ENCODE results near the gene SIK1.
"Not testable (repeated sequence)": the region's sequence is repeated elsewhere in the genome, so short reads cannot be mapped to it uniquely, and the experiment has no call there.

Gene SIK1

GRCh38 chr21:43426404-43427241 is at the start of gene SIK1:
SIK1 (minus strand) TSS chr21:43427131; CDS start chr21:43426178, 953 bp downstream.
- DNase-seq = not testable (repeated sequence)

GRCh38 chr21:43471597-43472242 is 44.8 kb upstream of the SIK1 start:
- not testable (repeated sequence) for DNase-seq

DNA sequence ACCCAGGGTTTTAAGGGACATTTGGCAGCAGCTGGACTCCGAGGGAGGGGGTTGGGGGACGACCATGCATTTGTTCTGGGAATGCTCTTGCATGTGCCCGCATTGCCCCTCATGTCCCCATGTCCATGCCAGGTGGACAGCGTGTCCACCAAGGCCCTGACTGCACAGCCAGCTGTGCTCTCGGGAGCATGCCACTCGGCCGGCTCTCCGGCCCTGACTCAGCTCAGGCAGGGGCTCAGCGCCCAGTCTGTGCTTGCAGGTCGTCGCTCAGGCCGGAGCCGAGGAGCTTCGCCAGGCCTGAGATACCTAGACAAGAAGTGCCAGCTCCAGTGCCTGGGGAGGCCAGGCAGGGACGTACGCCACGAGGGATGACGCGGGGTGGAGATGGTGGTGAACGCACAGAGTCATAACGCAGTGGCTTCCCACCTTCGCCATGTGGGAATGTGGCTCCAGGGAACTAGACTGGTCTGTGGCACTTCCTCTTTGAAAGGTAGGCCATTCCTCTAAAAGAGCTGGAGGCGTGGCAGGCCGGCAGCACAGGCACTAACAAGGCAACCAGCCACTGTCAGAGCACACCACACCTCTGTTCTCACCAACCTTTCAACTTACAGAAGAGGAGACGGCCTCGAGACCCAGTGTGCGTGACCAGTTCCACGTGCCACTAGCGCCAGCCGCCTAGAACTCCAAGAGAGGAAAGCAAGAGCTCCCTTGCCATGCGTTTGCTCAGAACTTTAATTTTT is 43.0 kb upstream of the SIK1 start:
- not testable (repeated sequence) for DNase-seq

DNA sequence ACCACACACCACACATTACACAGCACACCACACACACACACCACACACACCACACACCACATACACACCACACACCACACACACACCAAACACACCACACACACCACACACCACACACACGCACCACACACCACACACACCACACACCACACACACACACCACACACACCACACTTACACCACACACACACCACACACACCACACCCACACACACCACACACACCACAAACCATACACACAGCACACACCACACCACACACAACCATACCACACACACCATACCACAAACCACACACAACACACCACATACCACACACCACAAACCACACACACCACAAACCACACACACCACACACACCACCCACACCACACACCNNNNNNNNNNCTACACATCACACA is 40.9 kb upstream of the SIK1 start:
- no peak for DNase-seq

DNA sequence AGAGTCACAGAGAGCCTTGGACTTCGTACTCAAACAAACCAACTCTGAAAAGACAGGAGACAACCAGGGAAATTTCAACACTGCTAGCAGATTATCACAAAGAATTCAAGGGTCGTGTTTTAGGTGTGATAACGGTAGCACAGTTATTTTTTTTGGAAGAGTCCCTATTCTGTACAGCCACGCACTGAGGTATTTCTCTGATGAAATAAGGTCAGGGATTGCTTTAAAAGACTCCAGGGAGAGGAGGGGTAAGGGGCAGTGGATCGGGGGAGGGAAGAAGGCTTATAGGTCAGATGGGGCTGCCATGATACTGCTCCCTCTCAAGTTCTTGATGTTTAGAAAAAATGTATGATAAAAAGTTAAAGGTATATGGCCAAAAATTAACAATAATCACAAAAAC is 38.2 kb upstream of the SIK1 start:
- DNase-seq = not testable (repeated sequence)

DNA sequence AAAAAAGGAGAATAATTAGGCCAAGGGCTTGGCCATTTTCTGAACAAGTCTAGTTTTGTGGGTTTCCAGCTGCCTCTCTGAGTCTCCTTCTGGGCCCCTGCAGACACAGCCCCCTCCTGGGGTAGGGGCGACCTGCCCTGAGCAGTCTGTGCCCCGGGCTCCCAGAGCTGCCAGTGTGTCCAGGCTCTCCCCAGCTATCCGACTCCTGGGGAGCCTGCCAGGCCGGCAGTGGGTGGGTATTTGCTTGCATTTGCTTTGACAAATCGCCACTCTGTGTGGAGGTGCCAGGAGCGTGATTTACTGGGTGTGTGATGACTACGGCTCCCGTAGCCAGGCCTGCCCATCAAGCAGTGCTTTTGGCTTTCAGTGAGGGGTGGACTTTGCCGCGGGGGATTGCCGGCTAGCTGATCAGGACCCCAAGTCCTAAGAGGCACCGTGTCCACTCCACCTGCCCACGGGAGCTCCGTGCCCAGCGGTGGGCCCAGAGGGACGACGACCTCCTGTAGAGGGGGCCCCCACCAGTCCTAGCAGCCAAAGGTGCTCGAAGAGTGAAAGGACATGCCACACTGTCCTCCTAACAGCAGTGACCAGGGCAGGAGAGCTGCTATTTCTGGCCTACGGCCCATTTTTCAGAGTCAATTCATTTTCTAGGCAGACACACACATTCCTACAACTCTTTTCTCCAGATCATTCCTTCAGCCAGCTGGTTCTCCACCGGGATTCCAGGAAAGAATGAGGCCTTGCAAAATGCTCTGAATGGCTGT is 36.7 kb upstream of the SIK1 start:
- not testable (repeated sequence) for DNase-seq

DNA sequence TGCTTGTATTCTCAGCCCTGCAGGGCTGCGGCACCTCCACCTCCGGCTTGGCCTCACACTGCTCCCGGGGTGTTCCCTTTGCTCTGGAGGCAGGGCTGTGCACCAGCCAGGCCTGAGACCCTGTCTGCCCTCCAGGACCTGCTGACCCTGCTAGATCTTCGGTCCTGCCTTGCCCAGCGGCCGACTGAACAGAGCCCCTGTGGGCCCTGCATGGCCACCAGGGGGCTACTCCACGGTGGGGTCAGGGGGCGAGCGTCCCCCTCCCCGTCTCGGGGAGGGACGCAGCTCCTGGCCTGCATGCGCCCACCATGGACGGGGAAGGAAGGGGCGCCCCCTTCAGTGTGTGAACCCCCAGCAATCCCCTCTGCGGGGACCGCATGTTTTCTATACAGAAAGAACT is 36.0 kb upstream of the SIK1 start:
- not testable (repeated sequence) for DNase-seq

DNA sequence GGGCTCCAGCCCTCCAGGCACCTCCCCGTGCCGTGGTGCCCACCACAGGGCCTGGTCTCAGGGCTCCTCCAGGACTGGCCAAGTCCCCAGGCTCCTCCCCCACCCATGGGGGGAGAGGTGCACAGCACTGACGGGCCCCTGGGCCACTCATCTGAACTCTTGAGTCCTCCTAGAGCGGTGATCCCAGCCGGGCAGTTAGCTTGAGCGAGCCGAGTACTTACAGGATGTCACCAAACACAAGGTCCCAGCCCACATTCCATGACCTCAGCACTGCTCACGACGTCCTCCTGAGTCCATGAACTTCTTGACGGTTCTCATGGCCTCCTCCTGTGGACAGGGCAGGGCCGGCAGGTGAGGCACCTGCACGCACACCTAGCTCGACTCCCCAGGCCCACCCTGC is 33.5 kb upstream of the SIK1 start:
- DNase-seq = not testable (repeated sequence)

DNA sequence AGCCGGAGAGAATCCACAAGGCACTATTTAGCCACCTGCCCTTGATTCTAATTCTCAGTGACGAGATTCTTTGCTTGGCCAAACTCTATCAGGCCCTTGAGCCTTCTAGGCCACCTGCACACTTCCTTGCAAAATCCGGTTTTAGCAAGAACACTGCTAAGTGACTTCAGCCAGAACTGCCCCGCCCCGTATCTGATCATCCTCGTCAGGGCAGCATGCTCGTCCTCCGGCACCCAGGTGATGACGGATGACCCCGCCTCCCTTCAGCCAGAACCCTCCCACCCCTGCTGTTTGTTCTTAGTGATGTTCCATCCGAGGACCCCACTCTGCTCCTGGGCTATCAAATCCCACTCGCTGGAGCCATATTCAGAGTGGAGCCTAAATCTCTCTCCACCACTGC is 32.1 kb upstream of the SIK1 start:
- DNase-seq = not testable (repeated sequence)

GRCh38 chr21:43456616-43457314 is 29.8 kb upstream of the SIK1 start:
- not testable (repeated sequence) for DNase-seq

GRCh38 chr21:43455717-43456116 is 28.8 kb upstream of the SIK1 start:
- DNase-seq = not testable (repeated sequence)

DNA sequence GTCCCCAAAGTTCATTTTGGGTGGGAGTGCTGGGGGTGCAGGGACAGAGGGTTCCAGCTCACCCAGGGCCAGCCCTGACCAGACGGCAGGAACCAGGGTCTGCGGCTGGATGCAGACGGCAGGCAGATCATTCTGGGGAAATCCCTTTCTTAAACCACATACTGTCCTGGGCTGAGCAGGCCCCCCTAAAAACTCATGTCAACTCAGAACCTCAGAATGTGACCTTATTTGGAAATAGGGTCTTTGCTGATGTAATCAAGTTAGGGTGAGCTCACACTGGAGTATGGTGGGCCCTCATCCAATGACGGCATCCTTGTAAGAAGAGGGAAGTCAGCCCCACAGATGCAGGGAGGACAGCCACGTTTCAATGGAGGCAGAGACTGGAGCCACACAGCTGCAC is 27.2 kb upstream of the SIK1 start:
- not testable (repeated sequence) for DNase-seq

GRCh38 chr21:43451850-43452249 is 24.9 kb upstream of the SIK1 start:
- DNase-seq = not testable (repeated sequence)

GRCh38 chr21:43450287-43450686 is 23.4 kb upstream of the SIK1 start:
- DNase-seq = not testable (repeated sequence)

DNA sequence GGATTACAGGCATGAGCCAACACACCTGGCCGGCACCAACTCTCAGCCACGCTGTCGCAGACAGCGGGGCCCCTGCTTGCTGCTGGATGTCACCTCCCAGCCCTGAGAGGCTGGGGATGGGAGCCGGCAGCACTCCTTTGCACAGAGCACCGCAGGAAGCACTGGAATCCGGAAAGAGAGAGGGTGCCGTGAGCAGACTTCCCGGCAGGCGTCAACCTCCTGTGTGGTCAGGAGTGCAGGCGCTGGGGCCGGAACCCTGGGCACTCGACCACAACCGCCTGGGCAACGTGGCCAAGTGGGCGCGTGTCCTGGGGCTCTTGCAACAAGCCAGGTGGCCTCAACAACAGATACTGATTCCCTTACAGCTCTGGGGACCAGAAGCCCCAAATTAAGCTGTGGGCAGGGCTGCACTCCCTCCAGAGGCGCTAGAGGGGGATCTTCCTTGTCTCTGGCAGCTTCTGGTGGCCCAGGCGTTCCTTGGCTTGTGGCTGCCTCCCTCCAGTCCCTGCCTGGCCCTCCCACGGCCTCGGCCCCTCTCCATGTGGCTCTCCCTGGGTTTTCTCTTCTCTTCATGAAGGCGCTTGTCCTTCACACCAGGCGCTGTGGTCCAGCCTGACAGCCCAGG is 20.5 kb upstream of the SIK1 start:
- DNase-seq = not testable (repeated sequence)

DNA sequence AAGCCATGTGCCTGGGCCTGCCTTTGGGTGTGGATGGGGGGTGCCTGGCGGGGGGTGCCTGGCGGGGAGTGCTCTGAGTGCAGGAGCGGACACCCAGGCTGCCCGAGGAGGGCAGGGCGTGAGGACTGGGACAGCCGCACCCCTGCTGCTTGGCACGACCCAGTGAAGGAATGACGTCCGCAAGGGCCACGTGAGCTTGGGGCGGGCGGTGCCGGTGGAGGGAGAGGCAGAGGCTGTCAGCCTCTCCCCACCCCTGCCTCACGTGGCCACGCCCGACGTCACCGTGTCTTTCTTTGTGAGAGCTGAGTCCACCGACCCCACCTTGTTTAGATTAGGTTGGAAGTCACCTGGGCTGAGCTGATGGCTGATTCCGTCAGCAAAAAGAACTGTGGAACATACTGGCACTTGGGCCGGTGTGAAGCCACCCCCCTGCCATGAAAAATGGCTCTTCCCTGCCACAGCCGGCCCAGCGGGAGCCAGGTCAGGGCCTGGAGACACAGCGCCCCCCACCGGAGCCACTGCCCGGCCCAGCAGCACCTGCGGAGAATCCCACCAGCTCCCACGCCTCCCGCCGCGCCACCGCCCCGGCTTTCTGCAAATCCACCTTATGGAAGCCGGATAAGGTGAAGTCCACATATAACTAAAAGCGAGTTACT is 19.5 kb upstream of the SIK1 start:
- not testable (repeated sequence) for DNase-seq

DNA sequence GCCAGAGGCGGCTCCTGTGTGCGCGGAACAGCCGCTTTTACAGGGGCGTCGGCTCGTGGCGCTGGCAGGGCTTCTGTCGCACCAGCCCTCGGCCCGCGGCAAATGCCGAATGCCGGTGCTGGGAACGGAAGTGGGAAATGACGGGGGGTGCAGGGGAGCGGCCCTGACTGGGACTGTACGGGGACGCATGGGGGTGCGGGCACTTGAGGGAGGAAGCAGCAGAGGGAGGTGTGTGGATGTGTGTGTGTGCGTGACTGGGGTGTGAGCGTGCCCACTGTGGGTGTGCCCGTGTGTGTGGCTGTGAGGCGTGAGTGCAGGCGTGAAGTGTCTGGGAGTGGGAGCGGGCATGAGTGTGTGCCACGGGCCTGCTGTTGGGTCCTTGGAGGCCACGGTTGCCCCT is 17.6 kb upstream of the SIK1 start:
- not testable (repeated sequence) for DNase-seq

DNA sequence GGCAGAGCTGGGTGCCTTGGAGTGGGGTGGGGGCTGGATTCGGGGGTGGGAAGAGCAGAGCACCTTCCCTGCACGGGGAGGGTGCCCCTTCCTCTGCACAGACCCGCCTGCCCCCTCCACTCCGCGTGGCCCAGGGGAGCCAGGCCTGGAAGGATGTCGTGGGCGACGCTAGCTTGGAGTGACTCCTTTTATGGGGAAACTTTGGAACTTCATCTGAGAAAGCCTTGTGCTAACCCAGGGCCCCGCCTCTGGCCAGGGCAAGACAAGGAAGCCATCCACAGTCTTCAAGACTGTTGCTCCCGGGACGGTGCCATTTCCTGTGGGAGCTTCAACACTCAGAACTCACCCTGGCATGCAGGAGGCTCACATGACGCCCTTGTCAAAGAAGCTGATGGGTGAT is 15.6 kb upstream of the SIK1 start:
- not testable (repeated sequence) for DNase-seq

DNA sequence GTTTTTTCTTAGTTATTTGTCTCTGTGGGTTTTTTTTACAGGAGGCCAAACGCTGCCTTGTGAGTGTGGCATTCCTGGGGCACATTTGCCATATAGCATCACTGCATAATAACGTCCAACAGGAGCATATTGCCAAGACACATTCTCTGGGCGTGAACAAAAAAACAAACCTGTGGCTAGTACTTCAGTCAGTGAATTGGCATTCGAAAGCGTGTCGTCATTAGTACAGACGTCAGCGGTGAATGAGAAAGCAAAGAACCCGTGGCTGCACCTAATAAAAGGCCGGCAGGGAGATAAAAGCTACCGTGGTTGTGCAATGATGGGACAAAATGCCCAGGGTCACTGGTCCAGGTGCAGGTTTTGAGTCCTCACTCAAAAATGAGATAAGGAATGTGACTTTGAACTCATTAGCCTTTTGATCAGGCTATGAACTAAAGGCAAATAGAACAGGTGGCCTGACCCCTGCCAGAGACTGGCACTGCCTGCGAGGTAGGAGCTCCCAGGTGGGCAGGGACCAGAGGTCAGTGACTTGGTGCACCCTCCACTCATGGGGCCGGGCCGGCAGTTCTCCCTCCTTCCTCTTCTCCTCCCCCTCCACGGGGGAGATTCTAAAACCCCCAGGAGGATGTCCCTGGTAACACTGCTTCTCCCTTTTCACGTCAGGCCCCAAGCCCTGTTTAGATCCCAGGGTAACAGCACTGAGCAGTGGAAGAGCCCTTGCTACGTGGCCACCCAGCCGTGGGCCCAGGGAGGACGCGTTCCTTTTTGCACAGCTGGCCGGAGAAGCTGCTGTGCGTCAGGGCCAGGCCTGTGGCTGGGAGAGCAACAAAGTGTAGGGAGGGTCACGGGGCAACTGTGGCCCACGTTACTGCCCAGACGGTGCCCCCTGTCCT is 14.2 kb upstream of the SIK1 start:
- DNase-seq = not testable (repeated sequence)

All from inflammatory macrophage treated with lipopolysaccharide for 4 hours (primary cell).